ENCODE data around the gene IRF9.
A peak's percentile ranks its signal among the peaks of the same experiment; 100 is the strongest.

The IRF9 gene

GRCh38 chr14:24147761-24148428, 13.2 kb upstream of the IRF9 start:
- Histone ChIP-seq H3K4me2 (ENCODE audit: insufficient read depth, low read length) (peak overlapping the region; percentile 93), H3K9me3 (ENCODE audit: insufficient read depth, low read length, severe bottlenecking) (no peaks in the 10 kb centered on the region), H3K4me3 (ENCODE audit: low read depth in 1 of 2, low read length in 2 of 2) (peak overlapping the region; percentile 67 to 76), H3K27ac (ENCODE audit: low read length) (peak overlapping the region; percentile 76), H3K9ac (ENCODE audit: low read depth, low read length) (peak overlapping the region; percentile 81), H3K36me3 (ENCODE audit: insufficient read depth, low read length) (peaks cover 72% of the 10 kb centered on the region), H3K27me3 (ENCODE audit: insufficient read depth, low read length, poor library complexity) (no peaks in the 10 kb centered on the region), H4K20me1 (ENCODE audit: insufficient read depth, low read length) (peaks cover 28% of the 10 kb centered on the region), H3K79me2 (ENCODE audit: insufficient read depth, low read length) (peaks cover 54% of the 10 kb centered on the region), H3K4me1 (ENCODE audit: insufficient read depth, low read length) (peaks cover 55% of the 10 kb centered on the region), H2AFZ (ENCODE audit: low read depth, low read length) (peak overlapping the region; percentile 75)
- DNase-seq (peak; percentile 26), ATAC-seq (ENCODE audit: insufficient read depth, low read depth) (no peak)
- TF ChIP-seq EZH2 (IDR thresholded peaks at IDR 0.05; ENCODE audit: borderline replicate concordance, low read depth, low read length, severe bottlenecking), result no peak
- no peak for TF ChIP-seq CTCF (IDR thresholded peaks at IDR 0.05; ENCODE audit: borderline replicate concordance, extremely low read depth, low read length, poor library complexity, severe bottlenecking)

- H3K4me2 ChIP-seq (ENCODE audit: insufficient read depth, low read length), result peak overlapping the region; percentile 28; the same call in 1 of the 2 replicates
- H3K36me3 ChIP-seq (ENCODE audit: insufficient read depth, low read length), result peaks cover 66% of the 10 kb centered on the region
- DNase-seq (no peak), ATAC-seq (ENCODE audit: insufficient read depth, low read depth) (no peak)
- peaks cover 46% of the 10 kb centered on the region for H3K79me2 ChIP-seq (ENCODE audit: insufficient read depth, low read length)
- H3K9ac ChIP-seq (ENCODE audit: low read depth, low read length), result no peak overlapping the region
- H2AFZ ChIP-seq (ENCODE audit: low read depth, low read length), result no peak overlapping the region
- no peaks in the 10 kb centered on the region for H3K9me3 ChIP-seq (ENCODE audit: insufficient read depth, low read length, severe bottlenecking)
- peaks cover 41% of the 10 kb centered on the region for H3K4me1 ChIP-seq (ENCODE audit: insufficient read depth, low read length)
- no peak overlapping the region for H3K27ac ChIP-seq (ENCODE audit: low read length)
- H3K4me3 ChIP-seq (ENCODE audit: low read depth in 1 of 2, low read length in 2 of 2), result no peak overlapping the region
- no peaks in the 10 kb centered on the region for H3K27me3 ChIP-seq (ENCODE audit: insufficient read depth, low read length, poor library complexity)
- TF ChIP-seq CTCF (IDR thresholded peaks at IDR 0.05; ENCODE audit: borderline replicate concordance, extremely low read depth, low read length, poor library complexity, severe bottlenecking) (no peak), EZH2 (IDR thresholded peaks at IDR 0.05; ENCODE audit: borderline replicate concordance, low read depth, low read length, severe bottlenecking) (no peak)
- peaks cover 28% of the 10 kb centered on the region for H4K20me1 ChIP-seq (ENCODE audit: insufficient read depth, low read length)
Observed at GRCh38 chr14:24149302-24149969, 11.6 kb upstream of the IRF9 start.

- H2AFZ ChIP-seq (ENCODE audit: low read depth, low read length), result no peak overlapping the region
- no peaks in the 10 kb centered on the region for H3K9me3 ChIP-seq (ENCODE audit: insufficient read depth, low read length, severe bottlenecking)
- no peak overlapping the region for H3K4me3 ChIP-seq (ENCODE audit: low read depth in 1 of 2, low read length in 2 of 2)
- H3K4me1 ChIP-seq (ENCODE audit: insufficient read depth, low read length), result peaks cover 35% of the 10 kb centered on the region
- H4K20me1 ChIP-seq (ENCODE audit: insufficient read depth, low read length), result peaks cover 28% of the 10 kb centered on the region
- no peak overlapping the region for H3K4me2 ChIP-seq (ENCODE audit: insufficient read depth, low read length)
- H3K27ac ChIP-seq (ENCODE audit: low read length), result no peak overlapping the region
- DNase-seq (no peak), ATAC-seq (ENCODE audit: insufficient read depth, low read depth) (no peak)
- H3K27me3 ChIP-seq (ENCODE audit: insufficient read depth, low read length, poor library complexity), result no peaks in the 10 kb centered on the region
- peaks cover 66% of the 10 kb centered on the region for H3K36me3 ChIP-seq (ENCODE audit: insufficient read depth, low read length)
- H3K79me2 ChIP-seq (ENCODE audit: insufficient read depth, low read length), result peaks cover 40% of the 10 kb centered on the region
- H3K9ac ChIP-seq (ENCODE audit: low read depth, low read length), result no peak overlapping the region
- TF ChIP-seq EZH2 (IDR thresholded peaks at IDR 0.05; ENCODE audit: borderline replicate concordance, low read depth, low read length, severe bottlenecking) (no peak), CTCF (IDR thresholded peaks at IDR 0.05; ENCODE audit: borderline replicate concordance, extremely low read depth, low read length, poor library complexity, severe bottlenecking) (no peak)
Observed at GRCh38 chr14:24150061-24150460, 11.0 kb upstream of the IRF9 start.
